Measurements from ENCODE around the gene ELL. TPM values are rescaled to one million over a fixed set of nuclear protein-coding genes. Genes with fewer than 3 reads are reported as not detected.

The ELL gene
- total RNA-seq, 3 donors from 2014 or later, result 25.6 to 32.5 (median 28.8) TPM

GRCh38 chr19:18493440-18494266 is 28.2 kb downstream of the ELL start:
- Mint-ChIP-seq H3K27me3 (ENCODE audit: low read depth) (no peaks in the 10 kb centered on the region), H3K36me3 (ENCODE audit: insufficient read depth) (no peaks in the 10 kb centered on the region), H3K9me3 (no peaks in the 10 kb centered on the region), H3K4me3 (peak overlapping the region; percentile 16), H3K4me1 (ENCODE audit: low read depth) (peaks cover 75% of the 10 kb centered on the region)
- ATAC-seq, result no peak
- DNase-seq, result no peak

- no peaks in the 10 kb centered on the region for H3K36me3 Mint-ChIP-seq (ENCODE audit: insufficient read depth)
- H3K9me3 Mint-ChIP-seq, result no peaks in the 10 kb centered on the region
- DNase-seq (no peak), ATAC-seq (no peak)
- no peaks in the 10 kb centered on the region for H3K27me3 Mint-ChIP-seq (ENCODE audit: low read depth)
- H3K4me3 Mint-ChIP-seq, result no peak overlapping the region
- peaks cover 73% of the 10 kb centered on the region for H3K4me1 Mint-ChIP-seq (ENCODE audit: low read depth)
These were observed 29.6 kb downstream of the ELL start for GRCh38 chr19:18491995-18492953.

- DNase-seq, result no peak
- Mint-ChIP-seq H3K27me3 (ENCODE audit: low read depth) (no peaks in the 10 kb centered on the region), H3K4me1 (ENCODE audit: low read depth) (peaks cover 68% of the 10 kb centered on the region), H3K4me3 (no peak overlapping the region), H3K9me3 (no peaks in the 10 kb centered on the region), H3K36me3 (ENCODE audit: insufficient read depth) (no peaks in the 10 kb centered on the region)
- no peak for ATAC-seq
These were observed 31.1 kb downstream of the ELL start for GRCh38 chr19:18490728-18491127.

GRCh38 chr19:18489627-18490184 is 32.2 kb downstream of the ELL start:
- Mint-ChIP-seq H3K27me3 (ENCODE audit: low read depth) (no peaks in the 10 kb centered on the region), H3K9me3 (no peaks in the 10 kb centered on the region), H3K36me3 (ENCODE audit: insufficient read depth) (no peaks in the 10 kb centered on the region), H3K4me3 (no peak overlapping the region), H3K4me1 (ENCODE audit: low read depth) (peaks cover 65% of the 10 kb centered on the region)
- ATAC-seq (no peak), DNase-seq (no peak)

- H3K36me3 Mint-ChIP-seq (ENCODE audit: insufficient read depth), result no peaks in the 10 kb centered on the region
- H3K27me3 Mint-ChIP-seq (ENCODE audit: low read depth), result no peaks in the 10 kb centered on the region
- H3K9me3 Mint-ChIP-seq, result no peaks in the 10 kb centered on the region
- DNase-seq (no peak), ATAC-seq (no peak)
- peaks cover 60% of the 10 kb centered on the region for H3K4me1 Mint-ChIP-seq (ENCODE audit: low read depth)
- H3K4me3 Mint-ChIP-seq, result no peak overlapping the region
These were observed 32.8 kb downstream of the ELL start for GRCh38 chr19:18488838-18489626.

- no peaks in the 10 kb centered on the region for H3K9me3 Mint-ChIP-seq
- H3K36me3 Mint-ChIP-seq (ENCODE audit: insufficient read depth), result no peaks in the 10 kb centered on the region
- H3K4me1 Mint-ChIP-seq (ENCODE audit: low read depth), result peaks cover 58% of the 10 kb centered on the region
- ATAC-seq, result peak in 1 of 2 donors; percentile 30
- no peak overlapping the region for H3K4me3 Mint-ChIP-seq
- DNase-seq, result no peak
- no peaks in the 10 kb centered on the region for H3K27me3 Mint-ChIP-seq (ENCODE audit: low read depth)
These were observed 33.5 kb downstream of the ELL start for GRCh38 chr19:18488403-18488723.

GRCh38 chr19:18487576-18488402 is 34.1 kb downstream of the ELL start:
- H3K4me1 Mint-ChIP-seq (ENCODE audit: low read depth), result peaks cover 60% of the 10 kb centered on the region
- H3K36me3 Mint-ChIP-seq (ENCODE audit: insufficient read depth), result no peaks in the 10 kb centered on the region
- ATAC-seq (no peak), DNase-seq (no peak)
- no peak overlapping the region for H3K4me3 Mint-ChIP-seq
- no peaks in the 10 kb centered on the region for H3K9me3 Mint-ChIP-seq
- no peaks in the 10 kb centered on the region for H3K27me3 Mint-ChIP-seq (ENCODE audit: low read depth)

GRCh38 chr19:18486746-18487145 is 35.1 kb downstream of the ELL start:
- no peak overlapping the region for H3K4me3 Mint-ChIP-seq
- H3K9me3 Mint-ChIP-seq, result no peaks in the 10 kb centered on the region
- H3K4me1 Mint-ChIP-seq (ENCODE audit: low read depth), result peaks cover 60% of the 10 kb centered on the region
- DNase-seq (no peak), ATAC-seq (no peak)
- no peaks in the 10 kb centered on the region for H3K36me3 Mint-ChIP-seq (ENCODE audit: insufficient read depth)
- H3K27me3 Mint-ChIP-seq (ENCODE audit: low read depth), result no peaks in the 10 kb centered on the region

GRCh38 chr19:18484992-18485391 is 36.9 kb downstream of the ELL start:
- Mint-ChIP-seq H3K27me3 (ENCODE audit: low read depth) (no peaks in the 10 kb centered on the region), H3K36me3 (ENCODE audit: insufficient read depth) (no peaks in the 10 kb centered on the region), H3K9me3 (no peaks in the 10 kb centered on the region), H3K4me1 (ENCODE audit: low read depth) (peaks cover 70% of the 10 kb centered on the region), H3K4me3 (no peak overlapping the region)
- DNase-seq (no peak), ATAC-seq (no peak)

- Mint-ChIP-seq H3K36me3 (ENCODE audit: insufficient read depth) (no peaks in the 10 kb centered on the region), H3K4me3 (no peak overlapping the region), H3K9me3 (no peaks in the 10 kb centered on the region), H3K27me3 (ENCODE audit: low read depth) (no peaks in the 10 kb centered on the region), H3K4me1 (ENCODE audit: low read depth) (peaks cover 77% of the 10 kb centered on the region)
- ATAC-seq, result no peak
- no peak for DNase-seq
These were observed 38.6 kb downstream of the ELL start for GRCh38 chr19:18483119-18483890.

GRCh38 chr19:18481505-18482222 is 40.2 kb downstream of the ELL start:
- no peaks in the 10 kb centered on the region for H3K27me3 Mint-ChIP-seq (ENCODE audit: low read depth)
- H3K9me3 Mint-ChIP-seq, result no peaks in the 10 kb centered on the region
- DNase-seq, result no peak
- peaks cover 80% of the 10 kb centered on the region for H3K4me1 Mint-ChIP-seq (ENCODE audit: low read depth)
- H3K36me3 Mint-ChIP-seq (ENCODE audit: insufficient read depth), result peaks cover 2% of the 10 kb centered on the region
- no peak overlapping the region for H3K4me3 Mint-ChIP-seq
- ATAC-seq, result peak in 1 of 2 donors; percentile 41

GRCh38 chr19:18480006-18480691 is 41.7 kb downstream of the ELL start:
- no peak overlapping the region for H3K4me3 Mint-ChIP-seq
- H3K27me3 Mint-ChIP-seq (ENCODE audit: low read depth), result no peaks in the 10 kb centered on the region
- H3K36me3 Mint-ChIP-seq (ENCODE audit: insufficient read depth), result peaks cover 2% of the 10 kb centered on the region

More at GRCh38 chr19:18480006-18480691, 41.7 kb downstream of the ELL start:
- DNase-seq (no peak), ATAC-seq (no peak)
- peaks cover 82% of the 10 kb centered on the region for H3K4me1 Mint-ChIP-seq (ENCODE audit: low read depth)
- no peaks in the 10 kb centered on the region for H3K9me3 Mint-ChIP-seq

Measured in activated T-cell treated with anti-CD3 and anti-CD28 coated beads, Interleukin-2, amount 50 U/mL, for 4 hours (primary cell).